Transverse colon (tissue), 4 donors: ENCODE measurements around the gene VPS35L. TPM values are rescaled to one million over a fixed set of nuclear protein-coding genes. Genes with fewer than 3 reads are reported as not detected.

ENCODE experiments used
- DNase-seq: peaks from one replicate; pipeline ENCODE4 v3.0.0-alpha.2; 2019
- H3K27ac ChIP-seq, 4 donors: fragments of 200-600 bp; sonication (generic); 2 replicates each; pipeline ENCODE4 v1.5.1; 2016 to 2018; ENCODE audit warnings: inconsistent platforms in 4 of 4
- H3K27me3 ChIP-seq: fragments of 200-600 bp; sonication (generic); 2 replicates; pipeline ENCODE4 v1.5.1; 2017; ENCODE audit warnings: inconsistent platforms
- H3K36me3 ChIP-seq, 4 donors: fragments of 200-600 bp; sonication (generic); 2 replicates each; pipeline ENCODE4 v1.5.1; 2017 to 2019; ENCODE audit warnings: inconsistent platforms in 4 of 4
- H3K4me1 ChIP-seq, 4 donors: fragments of 200-600 bp; sonication (generic); 2 replicates each; pipeline ENCODE4 v1.5.1; 2017 to 2020; ENCODE audit warnings: inconsistent platforms in 4 of 4
- H3K4me3 ChIP-seq, 4 donors: fragments of 200-600 bp; sonication (generic); 1 replicate in 1 of 4; 2 replicates in 3 of 4; pipeline versions ENCODE4 v1.5.1 to v1.6.1; 2017 to 2019; ENCODE audit warnings: inconsistent platforms in 4 of 4
- H3K9me3 ChIP-seq, 2 donors: fragments of 200-600 bp; sonication (generic); 2 replicates each; pipeline ENCODE4 v1.5.1; 2017 to 2019; ENCODE audit warnings: inconsistent platforms in 2 of 2
- CTCF ChIP-seq, 5 experiments: fragments of 200-600 bp in 3 of 5; fragments of 450-650 bp in 2 of 5; sonication (generic) in 3 of 5; IDR thresholded peaks; 1 replicate in 2 of 5; 2 replicates in 3 of 5; pipeline ENCODE4 v1.5.1; 2016 to 2017; ENCODE audit warnings: antibody characterized with exemption in 5 of 5, inconsistent platforms in 3 of 5, mild to moderate bottlenecking in 2 of 5, moderate library complexity in 1 of 5
- EP300 ChIP-seq: sonication (generic); formaldehyde crosslinking; IDR thresholded peaks from one replicate; pipeline ENCODE4 v1.6.1; 2017; ENCODE audit warnings: antibody characterized with exemption, low read depth
- POLR2A ChIP-seq: fragments of 450-650 bp; IDR thresholded peaks from one replicate; pipeline ENCODE4 v1.6.1; 2016; ENCODE audit warnings: antibody characterized with exemption, mild to moderate bottlenecking, moderate library complexity
- POLR2AphosphoS5 ChIP-seq, 3 donors: sonication (generic); formaldehyde crosslinking; IDR thresholded peaks; one replicate each; pipeline ENCODE4 v1.6.1; 2016; ENCODE audit warnings: antibody characterized with exemption in 3 of 3
- WGBS, 2 donors: methylation state at CpG; one replicate each; pipeline ENCODE4 v1.1.5; 2018; ENCODE audit warnings: low coverage in 1 of 2; 5-methylcytosine and 5-hydroxymethylcytosine counted together
- in situ Hi-C, 4 donors: fragments of 200-750 bp; cut with MboI; loops; one replicate each; pipeline versions ENCODE4 v1.15.0 to v1.15.1; 2017; ENCODE audit warnings: low sequenced_read_pairs in 3 of 4, low pct_ligation_motif_present in 1 of 4, low pct_unique_long_range_greater_than_20kb in 1 of 4
- intact Hi-C: fragments of 100-400 bp; cut with DNase I; formaldehyde crosslinking; loops from one replicate; pipeline ENCODE4 v1.15.1; 2023; ENCODE audit warnings: low total_unique reads
- total RNA-seq, 4 donors: library from RNA; depleted of rRNA; stranded (reverse); fragments of >200 nt; gene quantifications; one replicate each; pipeline ENCODE4 v1.1.0, GENCODE V29; 2016

Gene VPS35L
- total RNA-seq, 4 donors from 2014 or later, result 40.0 to 89.8 (median 51.5) TPM

GRCh38 chr16:19696328-19696727 lies 140.8 kb downstream of the VPS35L start:
- DNase-seq, result peak; percentile 92
- WGBS, 2 donors, result 13% methylated on average over 6 to 10 of the region's 10 CpGs
- Histone ChIP-seq H3K27me3 (no peaks in the 10 kb centered on the region), H3K36me3 (peaks cover 0 to 10% (median 0%) of the 10 kb centered on the region in 4 donors), H3K4me1 (peaks cover 24 to 62% (median 44%) of the 10 kb centered on the region in 4 donors), H3K9me3 (no peaks in the 10 kb centered on the region), H3K4me3 (no peak overlapping the region), H3K27ac (peak overlapping the region; percentile 71 to 80 (median 77))
- TF ChIP-seq POLR2A (no peak), POLR2AphosphoS5 (IDR thresholded peaks at IDR 0.05) (peak in 2 of 3 donors; percentile 31 to 53)
- in situ Hi-C loops, result loop anchor here in 1 of 4 donors (25.0 kb wide), 1 partner anchor 109 kb away; no protein-coding TSS in a partner anchor
- intact Hi-C loops, result no loop called here

GRCh38 chr16:19696961-19697360 lies 141.5 kb downstream of the VPS35L start:
- no peaks in the 10 kb centered on the region for H3K9me3 ChIP-seq
- TF ChIP-seq POLR2AphosphoS5 (IDR thresholded peaks at IDR 0.05), result no peak
- no peak for TF ChIP-seq POLR2A
- no peak for TF ChIP-seq EP300
- no peak for TF ChIP-seq CTCF (IDR thresholded peaks at IDR 0.05)
- peak overlapping the region; percentile 71 to 80 (median 77) for H3K27ac ChIP-seq
- H3K36me3 ChIP-seq, result peaks cover 0 to 4% (median 0%) of the 10 kb centered on the region in 4 donors
- H3K4me3 ChIP-seq, result no peak overlapping the region
- no peak for DNase-seq
- H3K27me3 ChIP-seq, result no peaks in the 10 kb centered on the region
- 93% methylated on average over 15 of the region's 15 CpGs; no CpG with 5 or more reads in 1 of the 2 donors for WGBS, 2 donors
- peaks cover 24 to 62% (median 44%) of the 10 kb centered on the region in 4 donors for H3K4me1 ChIP-seq
- intact Hi-C loops, result no loop called here
- in situ Hi-C loops, result loop anchor here in 1 of 4 donors (25.0 kb wide), 1 partner anchor 110 kb away; no protein-coding TSS in a partner anchor

- H3K4me3 ChIP-seq, result no peak overlapping the region
- H3K27ac ChIP-seq, result peak overlapping the region; percentile 71 to 80 (median 77)
- DNase-seq, result peak; percentile 45
- intact Hi-C loops, result no loop called here
- H3K9me3 ChIP-seq, result no peaks in the 10 kb centered on the region
- peaks cover 0 to 7% (median 0%) of the 10 kb centered on the region in 4 donors for H3K36me3 ChIP-seq
- WGBS, 2 donors, result 71% methylated on average over 8 of the region's 8 CpGs; no CpG with 5 or more reads in 1 of the 2 donors
- H3K27me3 ChIP-seq, result no peaks in the 10 kb centered on the region
- peaks cover 24 to 62% (median 44%) of the 10 kb centered on the region in 4 donors for H3K4me1 ChIP-seq
- TF ChIP-seq EP300, result no peak
- TF ChIP-seq CTCF (IDR thresholded peaks at IDR 0.05), result no peak
- no peak for TF ChIP-seq POLR2A
- TF ChIP-seq POLR2AphosphoS5 (IDR thresholded peaks at IDR 0.05), result no peak
- in situ Hi-C loops, result loop anchor here in 1 of 4 donors (25.0 kb wide), 1 partner anchor 111 kb away; no protein-coding TSS in a partner anchor
These were observed 142.3 kb downstream of the VPS35L start for GRCh38 chr16:19697756-19698318.

- H3K4me1 ChIP-seq, result peaks cover 24 to 62% (median 44%) of the 10 kb centered on the region in 4 donors
These were observed 143.3 kb downstream of the VPS35L start for GRCh38 chr16:19698480-19699465.

More at GRCh38 chr16:19698480-19699465, 143.3 kb downstream of the VPS35L start:
- H3K27me3 ChIP-seq, result no peaks in the 10 kb centered on the region
- peaks cover 0 to 7% (median 0%) of the 10 kb centered on the region in 4 donors for H3K36me3 ChIP-seq
- no peaks in the 10 kb centered on the region for H3K9me3 ChIP-seq
- H3K4me3 ChIP-seq, result no peak overlapping the region
- intact Hi-C loops (no loop called here), in situ Hi-C loops (loop anchor here in 1 of 4 donors (25.0 kb wide), 1 partner anchor 111 kb away; no protein-coding TSS in a partner anchor)
- DNase-seq, result no peak
- no peak for TF ChIP-seq POLR2AphosphoS5 (IDR thresholded peaks at IDR 0.05)
- no peak for TF ChIP-seq EP300
- no peak for TF ChIP-seq POLR2A
- no peak for TF ChIP-seq CTCF (IDR thresholded peaks at IDR 0.05)
- peak overlapping the region; percentile 71 to 80 (median 77) for H3K27ac ChIP-seq
- 80 to 87% methylated on average over 2 to 19 of the region's 19 CpGs for WGBS, 2 donors
